B cell (primary cell): ENCODE results near the gene RAP1GAP2. TPM values are rescaled to one million over a fixed set of nuclear protein-coding genes. Genes with fewer than 3 reads are reported as not detected.

Source experiments
- ATAC-seq: fragments of 200-7000 bp; cut with Tn5 transposase; one replicate; pipeline ENCODE4 v1.10.0; 2021; ENCODE audit warnings: low read depth, mild to moderate bottlenecking, moderate number of reproducible peaks, moderate library complexity
- CTCF ChIA-PET: fragments of 350-600 bp; sonication (Branson Sonifier 250); formaldehyde crosslinking; loops from one replicate; lab custom pipeline; 2021; ENCODE audit warnings: antibody characterized with exemption, inconsistent platforms; lab: Charles Lee
- POLR2A ChIA-PET: fragments of 350-600 bp; sonication (Branson Sonifier 250); formaldehyde crosslinking; loops from one replicate; lab custom pipeline; 2021; ENCODE audit warnings: antibody characterized with exemption; lab: Charles Lee
- DNase-seq: peaks from one replicate; pipeline ENCODE4 v3.0.0; 2013
- H2AFZ ChIP-seq: 2 replicates; pipeline ENCODE4 v1.6.1; 2012; ENCODE audit warnings: mild to moderate bottlenecking, low read depth, low read length; ENCODE audit not compliant: insufficient read depth, poor library complexity, severe bottlenecking
- H3K27ac ChIP-seq, 2 donors: 1 replicate in 1 of 2; 2 replicates in 1 of 2; pipeline ENCODE4 v1.5.1; 2012 to 2013; ENCODE audit warnings: low read length in 2 of 2, mild to moderate bottlenecking in 2 of 2, moderate library complexity in 1 of 2
- H3K27me3 ChIP-seq, 4 experiments: fragments of 200-600 bp in 1 of 4; sonication (generic) in 1 of 4; replicated peaks in 1 of 4; 1 replicate in 2 of 4; 2 replicates in 2 of 4; pipeline versions ENCODE4 v1.6.1 to v1.7.0; 2013 to 2016; ENCODE audit warnings: low read length in 3 of 4, mild to moderate bottlenecking in 2 of 4, mixed read lengths in 1 of 4, moderate library complexity in 1 of 4; ENCODE audit not compliant: insufficient read depth in 4 of 4, control insufficient read depth in 3 of 4; ENCODE audit errors: control extremely low read depth in 1 of 4
- H3K36me3 ChIP-seq, 2 experiments: replicated peaks in 1 of 2; 1 replicate in 1 of 2; 2 replicates in 1 of 2; pipeline versions ENCODE4 v1.6.1 to v1.7.1; 2013; ENCODE audit warnings: low read length in 1 of 2; ENCODE audit not compliant: insufficient read depth in 2 of 2, control insufficient read depth in 1 of 2; ENCODE audit errors: control extremely low read depth in 1 of 2, extremely low read depth in 1 of 2
- H3K4me1 ChIP-seq, 2 donors: fragments of 200-600 bp in 1 of 2; sonication (generic) in 1 of 2; 1 replicate in 1 of 2; 2 replicates in 1 of 2; pipeline versions ENCODE4 v1.5.1 to v1.6.1; 2013 to 2017; ENCODE audit warnings: low read length in 2 of 2; ENCODE audit not compliant: control insufficient read depth in 2 of 2, insufficient read depth in 2 of 2
- H3K4me2 ChIP-seq: replicated peaks from 2 replicates; pipeline ENCODE3; 2012; ENCODE audit warnings: mild to moderate bottlenecking, low read depth, low read length; ENCODE audit not compliant: poor library complexity, severe bottlenecking
- H3K4me3 ChIP-seq, 5 experiments: fragments of 200-600 bp in 1 of 5; sonication (generic) in 1 of 5; 1 replicate in 3 of 5; 2 replicates in 2 of 5; pipeline versions ENCODE4 v1.5.1 to v1.7.0; 2011 to 2016; ENCODE audit warnings: low read length in 4 of 5, mild to moderate bottlenecking in 4 of 5, low read depth in 2 of 5, control low read depth in 1 of 5, moderate library complexity in 1 of 5; ENCODE audit not compliant: insufficient read depth in 1 of 5; ENCODE audit errors: control extremely low read depth in 1 of 5, extremely low read depth in 1 of 5
- H3K79me2 ChIP-seq: fragments of 200-600 bp; sonication (generic); one replicate; pipeline ENCODE4 v1.6.0; 2016; ENCODE audit warnings: low read length; ENCODE audit not compliant: control insufficient read depth, insufficient read depth
- H3K9ac ChIP-seq: fragments of 200-600 bp; sonication (generic); 2 replicates; pipeline ENCODE4 v1.6.1; 2017; ENCODE audit warnings: mild to moderate bottlenecking, low read length, moderate library complexity
- H3K9me3 ChIP-seq, 3 donors: one replicate each; pipeline versions ENCODE4 v1.6.1 to v1.7.1; 2013; ENCODE audit warnings: low read length in 2 of 3; ENCODE audit not compliant: control insufficient read depth in 2 of 3, insufficient read depth in 1 of 3; ENCODE audit errors: control extremely low read depth in 1 of 3
- H4K20me1 ChIP-seq: 2 replicates; pipeline ENCODE4 v1.6.0; 2012; ENCODE audit warnings: mild to moderate bottlenecking, low read length; ENCODE audit not compliant: insufficient read depth, control insufficient read depth, poor library complexity, severe bottlenecking
- H3K27ac Mint-ChIP-seq: one replicate; pipeline ENCODE4 v1.8.0; 2021; ENCODE audit warnings: mixed read lengths
- H3K27me3 Mint-ChIP-seq: one replicate; pipeline ENCODE4 v1.8.0; 2021; ENCODE audit warnings: mixed read lengths
- H3K4me1 Mint-ChIP-seq: one replicate; pipeline ENCODE4 v1.8.0; 2021; ENCODE audit warnings: mixed read lengths
- H3K4me3 Mint-ChIP-seq: one replicate; pipeline ENCODE4 v1.8.0; 2021; ENCODE audit warnings: mixed read lengths
- H3K9me3 Mint-ChIP-seq: one replicate; pipeline ENCODE4 v1.8.0; 2022; ENCODE audit warnings: mixed read lengths; ENCODE audit not compliant: insufficient read depth
- CTCF ChIP-seq: fragments of 200-600 bp; IDR thresholded peaks from one replicate; pipeline ENCODE4 v1.8.0; 2022; ENCODE audit warnings: antibody characterized with exemption, mild to moderate bottlenecking
- EZH2 ChIP-seq: IDR thresholded peaks from 2 replicates; pipeline ENCODE4 v1.6.1; 2012; ENCODE audit warnings: borderline replicate concordance, low read depth, mild to moderate bottlenecking, moderate library complexity, low read length; ENCODE audit not compliant: insufficient read depth, poor library complexity, severe bottlenecking
- WGBS: methylation state at CpG from one replicate; pipeline ENCODE4 v1.1.5; 2013; ENCODE audit warnings: missing lambda C conversion rate; ENCODE audit not compliant: insufficient coverage; 5-methylcytosine and 5-hydroxymethylcytosine counted together
- intact Hi-C: fragments of 100-400 bp; cut with micrococcal nuclease; formaldehyde crosslinking; loops from one replicate; pipeline ENCODE4 v1.10.0; 2022
- polyA plus RNA-seq: library from polyadenylated mRNA; depleted of rRNA; stranded (reverse); fragments of >200 nt; gene quantifications from 2 replicates; pipeline ENCODE4 v1.2.3, GENCODE V29; 2012
- total RNA-seq, 2 donors: library from RNA; stranded (reverse); fragments of 120-200 nt in 1 of 2; gene quantifications; 1 replicate in 1 of 2; 2 replicates in 1 of 2; pipeline versions ENCODE4 v1.2.3 to v1.2.4, GENCODE V29; 2013 to 2022

Gene RAP1GAP2
- total and polyA plus RNA-seq, 2 donors (not counting 1 experiment from before 2014, with no cell fraction given) = 14.9 to 16.4 TPM

GRCh38 chr17:2862197-2862596 lies 66.0 kb downstream of the RAP1GAP2 start:
- no peak overlapping the region for H2AFZ ChIP-seq
- H3K27me3 ChIP-seq = peaks cover 0 to 8% (median under 1%) of the 10 kb centered on the region in 4 experiments
- 86% methylated on average over 2 of the region's 8 CpGs for WGBS
- no peaks in the 10 kb centered on the region for H3K36me3 ChIP-seq
- Mint-ChIP-seq H3K27ac (no peak overlapping the region), H3K4me1 (no peaks in the 10 kb centered on the region), H3K27me3 (peaks cover 3% of the 10 kb centered on the region), H3K9me3 (no peaks in the 10 kb centered on the region), H3K4me3 (no peak overlapping the region)
- no peak overlapping the region for H3K27ac ChIP-seq
- POLR2A ChIA-PET = no interaction called here
- no peak overlapping the region for H3K4me2 ChIP-seq
- no peak overlapping the region for H3K4me3 ChIP-seq
- H4K20me1 ChIP-seq = peaks cover 54% of the 10 kb centered on the region
- TF ChIP-seq EZH2 (no peak), CTCF (no peak)
- H3K79me2 ChIP-seq = peaks cover 43% of the 10 kb centered on the region
- no peaks in the 10 kb centered on the region for H3K9me3 ChIP-seq
- DNase-seq (no peak), ATAC-seq (no peak)
- H3K4me1 ChIP-seq = no peaks in the 10 kb centered on the region
- intact Hi-C loops = no loop called here
- CTCF ChIA-PET = interaction anchor here (6.9 kb wide), 1 partner anchor 13 kb away, joined by 30 read pairs; no protein-coding TSS in a partner anchor
- H3K9ac ChIP-seq = no peak overlapping the region

- no peak overlapping the region for H3K4me3 ChIP-seq
- CTCF ChIA-PET = interaction anchor here (0.7 to 6.9 kb wide), 3 partner anchors 14 to 149 kb away, joined by 3 to 30 read pairs (median 5); no protein-coding TSS in a partner anchor
- H3K79me2 ChIP-seq = peaks cover 36% of the 10 kb centered on the region
- H3K9me3 ChIP-seq = no peaks in the 10 kb centered on the region
- Mint-ChIP-seq H3K9me3 (no peaks in the 10 kb centered on the region), H3K27ac (no peak overlapping the region), H3K4me3 (no peak overlapping the region), H3K27me3 (no peaks in the 10 kb centered on the region), H3K4me1 (no peaks in the 10 kb centered on the region)
- no peaks in the 10 kb centered on the region for H3K27me3 ChIP-seq
- H3K36me3 ChIP-seq = no peaks in the 10 kb centered on the region
- H3K27ac ChIP-seq = no peak overlapping the region
- DNase-seq = no peak
- intact Hi-C loops = no loop called here
- 92% methylated on average over 2 of the region's 4 CpGs for WGBS
- TF ChIP-seq CTCF (no peak), EZH2 (no peak)
- H3K4me2 ChIP-seq = no peak overlapping the region
- no peak overlapping the region for H3K9ac ChIP-seq
- POLR2A ChIA-PET = no interaction called here
- no peak overlapping the region for H2AFZ ChIP-seq
- no peak for ATAC-seq
- peaks cover 45% of the 10 kb centered on the region for H4K20me1 ChIP-seq
- no peaks in the 10 kb centered on the region for H3K4me1 ChIP-seq
Measured at GRCh38 chr17:2863204-2863603, 67.0 kb downstream of the RAP1GAP2 start.
